Stimulated activated naive B cell treated with anti-CD40 and anti-IgM and Interleukin-4, amounts not matched to agents 10 μg/mL and 1 μg/mL and 100 μg/mL, for 72 hours (primary cell): ENCODE data around the gene MAP3K7CL.

Experiments
- ATAC-seq, 2 donors: fragments of 150-1000 bp; cut with Tn5 transposase; replicated peaks; 2 replicates each; pipeline ENCODE4 v1.10.0; 2021; ENCODE audit warnings: moderate library complexity in 1 of 2
- DNase-seq: peaks from one replicate; pipeline ENCODE4 v3.0.0; 2021
- H3K27ac Mint-ChIP-seq: one replicate; pipeline ENCODE4 v1.8.0; 2022; ENCODE audit warnings: mild to moderate bottlenecking, mixed read lengths
- H3K27me3 Mint-ChIP-seq, 2 donors: one replicate each; pipeline ENCODE4 v1.8.0; 2022; ENCODE audit warnings: mixed read lengths in 2 of 2
- H3K36me3 Mint-ChIP-seq, 2 donors: one replicate each; pipeline ENCODE4 v1.8.0; 2022; ENCODE audit warnings: mixed read lengths in 2 of 2, mild to moderate bottlenecking in 1 of 2
- H3K4me1 Mint-ChIP-seq, 2 donors: one replicate each; pipeline ENCODE4 v1.8.0; 2022; ENCODE audit warnings: mixed read lengths in 2 of 2, mild to moderate bottlenecking in 1 of 2
- H3K4me3 Mint-ChIP-seq, 2 donors: one replicate each; pipeline ENCODE4 v1.8.0; 2022; ENCODE audit warnings: mild to moderate bottlenecking in 2 of 2, mixed read lengths in 2 of 2, moderate library complexity in 1 of 2
- H3K9me3 Mint-ChIP-seq, 2 donors: one replicate each; pipeline ENCODE4 v1.8.0; 2022; ENCODE audit warnings: mixed read lengths in 2 of 2, mild to moderate bottlenecking in 1 of 2

The MAP3K7CL gene

DNA sequence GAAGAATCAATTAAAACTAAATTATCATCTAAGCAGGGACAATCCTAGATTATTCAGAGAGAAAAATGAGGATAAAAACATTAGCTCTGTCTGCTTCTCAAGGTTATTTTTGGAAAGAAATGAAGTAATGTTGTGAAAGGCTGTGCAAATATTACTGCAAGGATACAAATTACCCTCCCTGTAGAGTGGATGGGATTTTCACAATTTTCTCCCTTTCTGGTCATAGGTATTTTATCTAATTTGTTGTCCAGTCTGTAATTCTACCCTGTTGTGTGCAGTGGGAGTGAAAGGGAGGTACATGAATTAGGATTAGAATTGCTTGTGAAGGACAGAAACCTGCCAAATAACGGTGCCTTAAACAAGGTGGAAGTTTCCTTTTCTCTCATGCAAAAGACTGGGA lies 54.7 kb downstream of the MAP3K7CL start:
- DNase-seq (no peak), ATAC-seq (no peak)
- Mint-ChIP-seq H3K4me3 (no peak overlapping the region), H3K27ac (no peak overlapping the region), H3K4me1 (peaks cover 4 to 7% of the 10 kb centered on the region in 2 donors), H3K36me3 (no peaks in the 10 kb centered on the region), H3K27me3 (no peaks in the 10 kb centered on the region), H3K9me3 (no peaks in the 10 kb centered on the region)

DNA sequence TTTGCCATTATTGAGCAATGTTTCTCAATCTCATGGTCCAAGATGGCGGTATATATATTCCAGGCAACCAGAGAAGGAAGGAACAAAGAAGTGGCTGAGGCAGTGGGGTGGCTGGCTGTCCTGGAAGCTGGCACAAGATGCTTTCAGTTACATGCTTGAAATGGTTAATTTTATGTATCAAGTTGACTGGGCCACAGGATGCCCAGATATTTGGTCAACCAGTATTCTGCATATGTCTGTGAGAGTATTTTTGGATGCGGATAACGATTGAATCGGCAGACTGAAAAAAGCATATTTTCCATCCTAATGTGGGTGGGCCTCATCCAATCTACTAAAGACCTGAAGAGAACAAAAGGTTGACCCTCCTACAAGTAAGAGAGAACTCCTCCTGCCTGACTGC lies 55.2 kb downstream of the MAP3K7CL start:
- H3K36me3 Mint-ChIP-seq = no peaks in the 10 kb centered on the region
- no peak overlapping the region for H3K27ac Mint-ChIP-seq
- H3K4me3 Mint-ChIP-seq = no peak overlapping the region
- no peaks in the 10 kb centered on the region for H3K9me3 Mint-ChIP-seq
- DNase-seq (no peak), ATAC-seq (no peak)
- H3K4me1 Mint-ChIP-seq = peaks cover 4 to 7% of the 10 kb centered on the region in 2 donors
- H3K27me3 Mint-ChIP-seq = no peaks in the 10 kb centered on the region

DNA sequence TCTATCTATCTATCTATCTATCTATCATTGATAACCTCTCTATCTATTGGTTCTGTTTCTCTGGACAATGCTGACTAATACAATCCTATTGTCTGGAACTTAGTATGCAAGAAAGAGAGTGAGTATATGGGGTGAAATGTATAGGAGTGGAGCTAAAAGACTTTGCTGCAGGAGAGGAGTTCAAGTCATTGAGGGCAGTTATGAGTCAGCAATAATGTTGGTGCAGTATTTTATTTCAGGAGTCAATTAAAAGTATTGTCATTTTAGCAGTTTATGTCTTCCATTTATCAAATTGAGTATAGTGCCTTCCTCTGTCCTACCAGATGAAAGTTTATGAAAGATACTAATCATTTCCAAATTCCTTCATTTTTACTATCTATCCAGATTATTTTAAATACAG lies 55.8 kb downstream of the MAP3K7CL start:
- Mint-ChIP-seq H3K4me1 (peaks cover 4 to 7% of the 10 kb centered on the region in 2 donors), H3K27ac (no peak overlapping the region), H3K4me3 (no peak overlapping the region), H3K9me3 (no peaks in the 10 kb centered on the region), H3K27me3 (no peaks in the 10 kb centered on the region), H3K36me3 (no peaks in the 10 kb centered on the region)
- no peak for DNase-seq
- no peak for ATAC-seq

DNA sequence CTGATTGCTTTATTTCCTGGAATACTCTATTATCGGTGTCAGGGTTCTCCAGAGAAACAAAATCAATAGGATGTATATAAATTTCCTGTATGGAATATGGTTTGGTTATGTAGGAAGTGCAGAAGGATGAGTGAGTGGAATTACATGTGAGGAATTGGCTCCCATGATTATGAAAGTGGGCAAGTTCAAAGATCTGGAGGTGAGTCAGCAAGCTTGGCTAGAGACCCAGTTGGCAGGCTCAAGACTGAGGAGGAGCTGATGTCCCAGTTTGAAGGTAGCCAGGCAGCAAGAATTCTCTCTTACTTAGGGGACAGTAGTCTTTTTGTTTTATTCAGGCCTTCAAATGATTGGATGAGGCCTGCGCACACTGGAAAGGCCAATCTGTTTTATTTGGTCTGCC lies 57.5 kb downstream of the MAP3K7CL start:
- Mint-ChIP-seq H3K36me3 (no peaks in the 10 kb centered on the region), H3K27ac (no peak overlapping the region), H3K4me3 (no peak overlapping the region), H3K4me1 (peaks cover 4 to 7% of the 10 kb centered on the region in 2 donors), H3K9me3 (no peaks in the 10 kb centered on the region), H3K27me3 (no peaks in the 10 kb centered on the region)
- DNase-seq = no peak
- no peak for ATAC-seq

DNA sequence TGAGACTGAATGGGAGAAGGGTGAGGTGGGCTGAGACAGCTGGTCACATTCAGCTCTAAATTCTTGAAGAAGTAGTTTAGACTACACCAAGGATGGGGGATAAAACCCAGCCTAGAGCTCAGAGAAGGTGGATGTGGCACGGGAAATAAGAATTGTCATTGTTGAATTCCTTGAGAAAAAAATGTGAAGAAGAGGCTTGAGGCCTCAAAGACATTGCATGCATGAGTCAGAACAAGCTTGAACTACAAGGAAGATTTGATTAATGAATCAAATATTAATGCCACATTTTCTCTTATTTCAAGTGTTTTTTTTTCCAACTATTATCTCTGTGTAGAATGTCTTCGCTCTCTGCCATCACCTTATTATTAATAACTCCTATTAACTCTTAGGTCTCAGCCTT lies 58.9 kb downstream of the MAP3K7CL start:
- no peak overlapping the region for H3K27ac Mint-ChIP-seq
- H3K4me1 Mint-ChIP-seq = peaks cover 0 to under 1% of the 10 kb centered on the region in 2 donors
- no peaks in the 10 kb centered on the region for H3K9me3 Mint-ChIP-seq

DNA sequence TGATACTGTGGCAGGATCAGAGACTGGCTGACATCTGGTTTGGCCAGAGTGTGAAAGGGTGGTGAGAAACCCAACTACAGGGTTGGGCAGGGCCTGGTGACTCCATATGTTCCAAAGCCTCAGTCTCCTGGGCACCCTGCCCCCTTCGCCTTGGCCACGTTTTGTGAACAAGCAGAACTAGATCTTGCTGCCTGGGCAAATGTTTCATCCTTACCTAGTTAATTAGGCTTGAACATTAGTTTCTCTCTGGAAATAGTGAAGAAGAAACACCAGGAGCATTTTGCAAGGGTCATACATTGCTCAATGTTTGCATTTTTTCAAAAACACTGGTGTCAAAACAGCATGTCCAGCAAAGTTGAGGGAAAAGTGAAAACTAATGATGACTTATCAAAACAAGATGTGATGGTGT lies 60.5 kb downstream of the MAP3K7CL start:
- H3K4me1 Mint-ChIP-seq = peaks cover 4 to 14% of the 10 kb centered on the region in 2 donors
- H3K9me3 Mint-ChIP-seq = no peaks in the 10 kb centered on the region
- no peak overlapping the region for H3K4me3 Mint-ChIP-seq
- H3K27ac Mint-ChIP-seq = no peak overlapping the region
- no peaks in the 10 kb centered on the region for H3K27me3 Mint-ChIP-seq
- ATAC-seq = no peak
- no peaks in the 10 kb centered on the region for H3K36me3 Mint-ChIP-seq
- no peak for DNase-seq

More for the DNA sequence above, 58.9 kb downstream of the MAP3K7CL start:
- no peak overlapping the region for H3K4me3 Mint-ChIP-seq
- DNase-seq (no peak), ATAC-seq (no peak)
- H3K36me3 Mint-ChIP-seq = no peaks in the 10 kb centered on the region
- no peaks in the 10 kb centered on the region for H3K27me3 Mint-ChIP-seq

DNA sequence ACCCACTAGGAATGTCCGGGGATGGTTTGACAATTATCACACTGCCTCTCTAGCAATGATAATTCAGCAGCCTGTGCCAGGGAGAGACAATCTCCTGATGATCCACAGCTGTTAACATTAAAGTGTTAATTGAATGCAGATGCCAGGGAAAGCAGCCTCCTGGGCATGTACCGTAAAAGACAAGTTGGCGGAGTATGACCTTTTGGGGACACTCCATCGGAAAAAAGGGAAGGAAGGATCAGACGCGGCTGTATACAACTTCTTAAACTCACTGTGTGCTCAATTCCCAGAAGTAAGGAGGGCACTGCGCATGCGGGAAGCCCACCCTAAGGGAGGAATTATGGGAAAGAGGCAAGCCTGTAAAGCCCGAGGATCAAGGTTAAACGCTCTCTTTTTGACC lies 62.6 kb downstream of the MAP3K7CL start:
- peaks cover 7 to 11% of the 10 kb centered on the region in 2 donors for H3K9me3 Mint-ChIP-seq
- H3K27ac Mint-ChIP-seq = no peak overlapping the region
- peak overlapping the region in 1 of 2 donors; percentile 28 for H3K4me3 Mint-ChIP-seq
- H3K4me1 Mint-ChIP-seq = peaks cover 20 to 33% of the 10 kb centered on the region in 2 donors
- H3K27me3 Mint-ChIP-seq = no peaks in the 10 kb centered on the region
- DNase-seq (no peak), ATAC-seq (no peak)
- peaks cover 2 to 16% of the 10 kb centered on the region in 2 donors for H3K36me3 Mint-ChIP-seq

DNA sequence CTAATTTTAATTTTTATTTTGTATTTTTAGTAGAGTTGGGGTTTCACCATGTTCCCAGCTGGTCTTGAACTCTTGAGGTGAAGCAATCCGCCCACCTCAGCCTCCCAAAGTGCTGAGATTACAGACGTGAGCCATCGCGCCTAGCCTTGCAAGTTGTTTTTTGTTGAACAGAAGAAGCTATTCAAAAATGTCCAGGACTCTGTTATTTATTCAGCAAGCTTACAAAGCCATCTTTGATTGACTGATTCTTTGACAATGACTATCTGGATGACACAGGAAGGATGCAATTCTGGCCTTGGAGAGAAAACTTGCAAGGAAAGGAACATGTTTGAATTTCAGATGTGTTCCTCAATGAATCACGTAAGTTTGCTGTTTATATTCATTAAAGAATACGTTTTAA lies 63.5 kb downstream of the MAP3K7CL start:
- Mint-ChIP-seq H3K27ac (no peak overlapping the region), H3K36me3 (peaks cover 2 to 16% of the 10 kb centered on the region in 2 donors), H3K4me3 (no peak overlapping the region), H3K4me1 (peaks cover 20 to 33% of the 10 kb centered on the region in 2 donors), H3K27me3 (no peaks in the 10 kb centered on the region), H3K9me3 (peaks cover 10 to 11% of the 10 kb centered on the region in 2 donors)
- ATAC-seq (no peak), DNase-seq (no peak)

DNA sequence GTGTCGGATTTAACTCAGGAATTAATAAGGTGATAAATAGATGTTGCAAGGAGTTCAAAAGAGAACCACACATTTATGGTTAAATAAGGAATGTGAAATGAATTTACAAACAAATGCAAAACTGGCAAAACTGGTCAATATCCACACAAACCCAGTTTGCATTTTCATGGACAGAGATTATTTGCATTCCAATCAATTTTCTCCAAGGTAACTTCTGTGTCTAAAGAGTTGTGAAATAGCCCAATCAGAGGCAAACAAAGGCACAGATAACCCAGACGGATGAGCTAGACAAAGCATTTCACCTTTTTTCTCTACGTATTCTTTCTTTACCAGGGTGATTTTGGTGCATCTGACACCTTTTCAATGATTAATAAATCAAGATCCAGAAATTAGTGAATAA lies 63.9 kb downstream of the MAP3K7CL start:
- H3K36me3 Mint-ChIP-seq = peaks cover 4 to 19% of the 10 kb centered on the region in 2 donors
- H3K4me3 Mint-ChIP-seq = no peak overlapping the region
- ATAC-seq = no peak
- DNase-seq = no peak
- H3K9me3 Mint-ChIP-seq = peaks cover 14 to 15% of the 10 kb centered on the region in 2 donors
- H3K27me3 Mint-ChIP-seq = no peaks in the 10 kb centered on the region
- H3K27ac Mint-ChIP-seq = no peak overlapping the region
- peaks cover 20 to 33% of the 10 kb centered on the region in 2 donors for H3K4me1 Mint-ChIP-seq

DNA sequence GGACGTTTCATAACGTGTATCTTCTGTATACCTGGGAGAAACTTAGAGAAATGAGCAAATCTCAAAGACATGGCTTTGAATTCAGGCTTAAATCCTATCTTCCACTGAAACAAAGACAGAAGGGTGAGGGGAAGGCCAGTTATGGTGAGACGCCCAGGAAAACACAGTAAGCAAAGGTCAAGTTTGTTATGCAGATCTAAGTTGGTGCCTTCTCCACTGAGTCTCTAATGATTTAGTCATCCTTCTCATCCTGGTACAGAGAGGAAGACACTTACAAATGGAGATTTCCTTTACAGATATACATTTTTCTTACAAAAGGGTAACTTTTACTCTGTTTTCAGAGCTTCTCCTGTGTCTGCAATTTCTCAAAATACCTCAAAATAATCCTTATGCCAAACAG lies 64.4 kb downstream of the MAP3K7CL start:
- Mint-ChIP-seq H3K4me3 (no peak overlapping the region), H3K4me1 (peaks cover 20 to 33% of the 10 kb centered on the region in 2 donors), H3K9me3 (peaks cover 15 to 16% of the 10 kb centered on the region in 2 donors), H3K27ac (no peak overlapping the region), H3K36me3 (peaks cover 5 to 21% of the 10 kb centered on the region in 2 donors), H3K27me3 (no peaks in the 10 kb centered on the region)
- ATAC-seq (no peak), DNase-seq (no peak)

DNA sequence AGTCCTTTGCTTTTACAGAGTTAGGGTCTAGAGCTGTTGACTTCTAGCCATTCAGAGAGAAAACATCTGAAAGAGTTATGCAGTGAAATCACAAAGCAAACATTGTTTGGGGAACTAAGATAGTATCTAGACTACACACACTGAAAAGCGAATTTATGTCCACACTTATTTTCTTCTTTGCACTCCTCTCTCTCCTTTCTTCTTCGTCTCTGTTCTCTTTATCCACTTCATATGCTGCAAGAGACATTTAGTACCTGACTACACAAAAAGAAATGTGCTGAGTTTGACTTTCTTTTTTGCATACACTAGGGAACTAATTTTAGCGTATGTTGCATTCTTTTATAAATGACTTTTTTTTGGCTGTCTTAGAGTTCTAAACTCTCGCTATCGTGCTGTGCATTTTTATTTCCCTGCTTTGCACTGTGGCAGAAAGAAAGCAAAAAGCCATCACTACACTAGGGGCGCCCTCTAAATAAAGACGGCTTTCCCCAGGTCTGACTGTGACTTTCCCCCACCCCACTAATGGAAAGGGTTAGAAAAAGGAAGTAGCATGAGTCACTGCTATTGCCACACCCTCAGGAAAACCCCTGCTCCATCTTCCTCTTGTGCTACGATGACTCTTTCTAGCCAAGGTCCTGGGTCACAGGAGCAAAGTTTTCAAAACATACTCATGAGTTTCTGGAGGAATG lies 65.7 kb downstream of the MAP3K7CL start:
- peaks cover 20 to 33% of the 10 kb centered on the region in 2 donors for H3K4me1 Mint-ChIP-seq
- H3K9me3 Mint-ChIP-seq = peaks cover 19% of the 10 kb centered on the region in 2 donors
- H3K36me3 Mint-ChIP-seq = peaks cover 5 to 25% of the 10 kb centered on the region in 2 donors
- peak overlapping the region; percentile 81 to 87 for H3K4me3 Mint-ChIP-seq
- peak overlapping the region; percentile 95 for H3K27ac Mint-ChIP-seq
- no peaks in the 10 kb centered on the region for H3K27me3 Mint-ChIP-seq
- peak; percentile 81 for DNase-seq
- peak; percentile 100 for ATAC-seq

DNA sequence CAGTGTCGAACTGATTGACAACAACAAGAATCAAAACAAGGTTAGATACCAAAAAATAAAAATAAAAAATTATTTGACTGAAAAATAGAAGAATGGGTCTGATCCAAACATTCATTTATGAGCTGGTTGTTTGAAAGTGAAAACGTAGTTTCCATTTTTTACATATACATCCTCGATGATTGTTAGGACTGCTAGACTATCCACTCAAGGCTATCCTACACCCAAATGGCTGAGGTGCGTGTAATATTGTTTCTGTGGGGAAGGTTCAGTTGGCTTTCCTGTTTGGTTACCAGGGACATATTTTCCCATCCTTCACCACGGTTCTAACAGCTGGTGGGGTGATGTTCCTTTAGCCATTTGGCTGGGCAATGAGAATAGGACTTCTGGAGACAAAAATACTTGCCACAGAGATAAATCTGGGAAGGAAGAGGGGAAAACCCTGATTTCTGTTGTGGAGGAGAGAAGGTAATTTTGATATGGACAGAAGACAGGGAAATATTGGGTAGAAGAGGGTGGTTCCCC lies 66.3 kb downstream of the MAP3K7CL start:
- H3K27ac Mint-ChIP-seq = peak overlapping the region; percentile 95
- H3K36me3 Mint-ChIP-seq = peaks cover 5 to 25% of the 10 kb centered on the region in 2 donors
- no peak for DNase-seq
- peaks cover 20 to 23% of the 10 kb centered on the region in 2 donors for H3K9me3 Mint-ChIP-seq
- ATAC-seq = peak; percentile 17 to 31
- H3K4me1 Mint-ChIP-seq = peaks cover 20 to 33% of the 10 kb centered on the region in 2 donors
- no peaks in the 10 kb centered on the region for H3K27me3 Mint-ChIP-seq
- H3K4me3 Mint-ChIP-seq = peak overlapping the region; percentile 81 to 87

DNA sequence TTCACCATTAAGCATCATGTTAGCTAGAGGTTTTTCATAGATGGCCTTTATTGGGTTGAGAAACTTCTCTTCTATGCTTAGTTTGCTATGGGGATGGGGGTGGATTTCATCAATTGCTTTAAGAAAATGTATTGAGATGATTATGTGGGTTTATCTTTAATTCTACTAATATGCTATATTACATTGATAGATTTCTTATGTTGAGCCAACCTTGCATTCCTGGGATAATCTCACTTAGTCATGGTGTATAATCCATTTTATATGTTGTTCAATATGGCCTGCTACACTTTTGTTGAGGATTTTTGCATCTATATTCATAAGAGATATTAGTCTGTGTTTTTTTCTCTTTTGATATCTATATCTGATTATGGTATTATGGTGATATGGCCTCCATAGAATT lies 70.7 kb downstream of the MAP3K7CL start:
- Mint-ChIP-seq H3K36me3 (peaks cover 5 to 25% of the 10 kb centered on the region in 2 donors), H3K9me3 (peaks cover 24 to 30% of the 10 kb centered on the region in 2 donors), H3K4me1 (peaks cover 15% of the 10 kb centered on the region in 2 donors), H3K27ac (no peak overlapping the region), H3K4me3 (no peak overlapping the region), H3K27me3 (no peaks in the 10 kb centered on the region)
- DNase-seq = no peak
- ATAC-seq = no peak

DNA sequence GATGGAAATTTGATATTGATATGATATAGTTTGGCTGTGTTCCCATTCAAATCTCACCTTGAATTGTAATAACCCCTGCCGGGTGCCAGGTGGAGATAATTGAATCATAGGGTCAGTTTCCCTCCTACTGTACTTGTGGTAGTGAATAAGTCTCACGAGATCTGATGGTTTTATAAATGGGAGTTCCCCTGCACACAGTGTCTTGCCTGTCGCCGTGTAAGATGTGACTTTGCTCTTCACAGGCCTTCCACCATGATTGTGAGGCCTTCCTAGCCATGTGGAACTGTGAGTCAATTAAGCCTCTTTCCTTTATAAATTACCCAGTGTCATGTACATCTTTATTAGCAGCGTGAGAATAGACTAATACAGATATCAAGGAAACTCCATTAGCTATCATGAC lies 74.6 kb downstream of the MAP3K7CL start:
- Mint-ChIP-seq H3K4me3 (no peak overlapping the region), H3K36me3 (peaks cover 0 to 4% of the 10 kb centered on the region in 2 donors), H3K4me1 (peaks cover 3 to 9% of the 10 kb centered on the region in 2 donors), H3K9me3 (peaks cover 9 to 14% of the 10 kb centered on the region in 2 donors), H3K27me3 (no peaks in the 10 kb centered on the region), H3K27ac (no peak overlapping the region)
- DNase-seq (no peak), ATAC-seq (no peak)

DNA sequence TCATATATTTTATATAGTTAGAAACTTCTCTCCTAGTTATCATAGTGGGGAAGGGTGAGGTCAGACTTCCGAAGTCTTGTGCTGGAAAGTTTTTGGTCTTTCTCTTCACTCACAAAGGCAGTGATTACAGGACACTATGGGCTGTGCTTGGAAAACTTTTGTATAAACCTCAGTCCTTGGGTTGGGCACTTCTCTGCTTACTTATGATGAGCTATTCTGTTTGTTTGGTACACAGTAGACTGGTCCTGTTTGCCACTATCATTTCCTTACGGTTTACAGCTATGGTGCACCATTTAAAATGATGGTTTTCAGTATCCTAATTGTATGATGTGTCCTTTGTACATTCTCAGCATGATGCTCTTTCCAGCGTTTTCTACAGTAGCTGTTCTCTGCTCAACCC lies 75.5 kb downstream of the MAP3K7CL start:
- no peak for ATAC-seq

More for the DNA sequence above, 75.5 kb downstream of the MAP3K7CL start:
- DNase-seq = no peak
- H3K4me3 Mint-ChIP-seq = no peak overlapping the region
- no peak overlapping the region for H3K27ac Mint-ChIP-seq
- peaks cover 3 to 9% of the 10 kb centered on the region in 2 donors for H3K4me1 Mint-ChIP-seq
- peaks cover 0 to 1% of the 10 kb centered on the region in 2 donors for H3K36me3 Mint-ChIP-seq
- no peaks in the 10 kb centered on the region for H3K27me3 Mint-ChIP-seq
- H3K9me3 Mint-ChIP-seq = peaks cover 7 to 12% of the 10 kb centered on the region in 2 donors
